HG03064 (cell line): Measurements from ENCODE around the gene ANKRD35.

Source experiments
- ATAC-seq: cut with Tn5 transposase; IDR thresholded peaks from one replicate; pipeline ENCODE4 v1.9.1; 2021; ENCODE audit warnings: low read depth; ENCODE audit not compliant: unreplicated experiment

The ANKRD35 gene

GRCh38 chr1:145898756-145899155, 13.1 kb upstream of the ANKRD35 start:
- no peak for ATAC-seq

DNA sequence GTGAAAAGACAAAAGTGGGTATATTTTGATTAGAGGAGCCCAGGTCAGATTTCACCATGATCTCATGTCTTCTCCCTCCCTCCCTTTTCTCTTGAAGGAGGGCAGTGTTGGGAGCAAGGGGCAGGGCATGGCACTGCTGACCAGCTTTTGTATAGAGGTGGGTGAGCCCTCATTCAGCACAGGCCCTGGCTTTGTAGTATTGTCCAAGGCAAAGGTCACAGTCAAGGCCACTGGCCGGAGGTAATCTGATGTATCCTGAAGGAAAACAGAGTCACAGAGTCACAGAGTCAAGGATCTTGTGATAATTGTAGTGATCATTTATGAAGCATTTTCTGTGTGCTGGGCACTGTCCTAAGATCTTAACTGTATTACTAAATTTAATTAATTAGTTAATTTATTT, 12.3 kb upstream of the ANKRD35 start:
- ATAC-seq: no peak

DNA sequence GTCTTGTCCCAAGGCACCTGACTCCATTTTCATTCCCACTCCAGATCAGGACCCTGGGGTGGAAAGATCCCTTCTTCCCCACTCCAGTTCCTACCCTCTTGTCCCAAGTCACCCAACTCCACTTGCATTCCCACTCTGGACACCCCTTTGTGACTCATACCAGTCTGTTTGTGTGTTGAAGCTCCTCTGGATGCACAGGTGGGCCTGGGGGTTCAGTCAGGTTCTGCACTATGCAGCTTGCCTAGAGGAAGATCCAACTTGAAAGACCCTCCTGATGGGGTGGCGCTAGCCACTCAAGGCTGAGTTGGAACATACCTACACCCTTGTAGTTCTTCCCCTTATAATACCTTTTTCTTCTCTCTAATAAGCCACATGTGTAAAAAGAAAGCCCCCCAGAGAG, 9.8 kb upstream of the ANKRD35 start:
- ATAC-seq: no peak

GRCh38 chr1:145893306-145894055, 7.8 kb upstream of the ANKRD35 start:
- ATAC-seq: no peak

DNA sequence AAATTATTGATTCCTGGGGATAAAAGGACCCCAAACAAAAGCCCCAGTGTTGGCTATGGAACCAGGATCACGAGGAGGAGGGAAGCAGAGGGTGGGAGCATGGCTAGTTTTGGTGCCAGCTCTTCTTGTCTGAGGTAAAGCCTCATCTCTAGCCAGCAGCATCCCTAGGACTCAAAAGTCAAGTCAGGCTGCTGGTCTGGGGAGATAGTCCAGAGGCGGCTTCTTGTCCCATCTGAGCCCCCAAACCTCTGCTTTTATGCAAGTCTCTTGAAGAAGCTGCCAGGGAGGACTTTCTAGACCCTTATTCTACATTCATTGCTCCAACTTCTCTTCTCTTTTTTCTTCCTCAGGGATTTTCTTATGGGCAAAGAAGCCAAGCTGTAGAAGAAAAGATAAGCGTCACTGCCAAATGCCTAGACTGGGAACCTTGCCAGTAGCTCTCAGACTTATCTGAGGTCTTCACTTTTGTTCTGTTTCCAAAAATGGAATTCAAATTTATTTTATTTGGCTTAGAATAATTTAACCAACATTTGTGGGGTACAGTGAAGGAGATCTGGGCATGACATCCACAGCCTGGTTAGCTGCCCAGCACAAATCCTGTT, 6.9 kb upstream of the ANKRD35 start:
- ATAC-seq: no peak

DNA sequence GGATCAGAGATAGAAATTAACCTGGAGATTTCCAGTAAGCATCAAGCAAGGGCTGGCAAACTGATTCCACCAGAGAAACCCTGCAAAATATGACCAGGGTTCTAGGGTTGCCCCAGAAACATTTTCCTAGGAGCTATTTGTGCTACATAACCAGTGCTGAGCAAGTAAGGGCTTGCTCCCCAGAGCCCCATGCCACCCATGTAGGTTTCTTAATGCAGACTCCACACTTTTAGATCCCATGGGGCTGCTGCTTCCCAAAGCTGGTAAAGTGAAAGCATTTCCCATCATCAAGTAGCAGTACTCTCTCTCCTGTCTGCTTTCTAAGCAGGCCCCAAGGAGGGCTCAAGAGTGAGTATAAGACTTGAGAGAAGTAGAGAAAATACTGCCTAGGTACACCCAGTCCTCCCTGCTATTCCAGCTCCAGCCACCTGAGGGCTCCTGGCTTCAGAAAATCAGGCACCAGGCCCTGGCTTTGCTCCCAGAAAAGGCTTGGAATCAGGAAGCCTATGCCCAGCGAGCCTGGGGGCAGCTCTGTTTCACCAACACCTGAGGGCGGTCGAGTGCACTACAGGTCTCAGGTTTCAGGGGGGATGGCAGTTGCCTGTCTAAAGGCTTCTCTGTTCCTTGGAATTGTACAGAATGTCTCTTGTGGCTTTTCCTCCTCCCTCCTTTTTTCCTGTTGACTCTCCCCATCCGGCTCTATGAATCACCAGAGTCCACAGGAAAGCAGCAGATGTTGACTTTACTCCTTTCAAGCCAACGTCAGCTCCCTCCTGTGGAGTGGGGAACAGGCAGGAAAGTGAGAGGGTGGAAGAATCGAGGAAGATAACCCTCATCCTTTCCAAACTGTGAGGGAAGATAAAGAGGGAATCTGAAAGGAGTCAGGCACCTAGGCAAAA, 6.2 kb upstream of the ANKRD35 start:
- no peak for ATAC-seq

DNA sequence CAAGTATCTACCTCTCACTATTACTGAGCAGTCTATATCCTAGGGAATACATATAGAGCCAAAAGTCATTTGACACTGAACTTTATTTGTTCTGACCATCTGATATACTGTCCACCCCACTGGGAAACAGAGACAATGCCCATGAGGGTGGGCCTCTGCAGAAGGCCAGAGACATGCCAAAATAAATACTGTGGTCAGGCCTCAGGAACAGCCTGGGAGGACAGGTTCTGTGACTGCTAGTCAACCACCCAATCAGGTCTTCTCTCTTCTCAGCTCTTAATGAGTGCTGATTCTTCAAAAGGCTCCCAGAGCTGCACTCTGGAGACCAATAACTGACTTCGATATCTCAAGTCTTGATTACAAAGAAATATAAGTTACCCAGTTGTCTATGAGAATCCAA, 5.5 kb upstream of the ANKRD35 start:
- no peak for ATAC-seq

DNA sequence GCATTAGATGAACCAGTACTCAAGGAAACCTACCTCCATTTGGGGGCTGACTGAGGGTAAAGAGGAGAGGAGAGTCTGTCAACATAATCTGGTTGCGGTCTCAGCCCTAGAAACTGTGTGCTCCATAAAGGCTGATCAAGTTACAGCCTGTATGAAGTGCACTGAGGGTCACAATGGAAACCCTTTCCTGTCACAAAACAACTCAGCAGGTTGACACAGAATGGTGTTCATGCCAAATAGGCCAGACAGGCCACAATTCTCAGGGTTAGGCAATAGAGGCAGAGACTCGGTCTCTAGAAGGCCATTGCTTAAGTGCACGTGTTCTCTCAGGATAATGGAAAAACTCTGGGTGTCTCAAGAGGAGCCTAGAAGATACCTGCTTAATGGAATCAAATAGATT, 4.1 kb upstream of the ANKRD35 start:
- ATAC-seq: no peak

- ATAC-seq: no peak
Observed at GRCh38 chr1:145887631-145888030, 2.0 kb upstream of the ANKRD35 start.

- no peak for ATAC-seq
Observed at GRCh38 chr1:145886816-145887215, 1.1 kb upstream of the ANKRD35 start.

GRCh38 chr1:145886390-145886789, 724 bp upstream of the ANKRD35 start:
- no peak for ATAC-seq

DNA sequence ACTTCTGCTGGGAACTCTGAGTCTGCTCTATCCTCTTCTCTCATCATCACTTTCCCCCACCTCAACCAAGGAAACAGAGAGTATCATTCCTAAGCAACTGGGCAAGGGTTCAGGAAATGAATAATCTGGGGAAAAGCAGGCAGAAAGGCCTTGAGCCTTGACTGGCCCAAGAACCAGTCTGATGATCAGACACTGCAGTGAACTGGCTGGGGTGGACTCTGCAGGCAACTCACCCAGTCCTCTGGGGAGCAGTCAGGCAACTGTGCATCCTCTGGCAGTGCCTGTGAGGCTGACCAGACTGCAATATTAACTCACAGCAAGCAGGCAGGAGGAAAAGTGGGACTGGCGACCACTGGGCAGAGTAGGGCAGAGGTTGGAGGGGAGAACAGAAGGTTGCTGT, 991 bp downstream of the ANKRD35 start:
- ATAC-seq: no peak

GRCh38 chr1:145879775-145880174, 5.9 kb downstream of the ANKRD35 start:
- no peak for ATAC-seq

GRCh38 chr1:145878724-145879123, 6.9 kb downstream of the ANKRD35 start:
- ATAC-seq: no peak

- ATAC-seq: no peak
Observed at GRCh38 chr1:145877923-145878486, 7.7 kb downstream of the ANKRD35 start.

DNA sequence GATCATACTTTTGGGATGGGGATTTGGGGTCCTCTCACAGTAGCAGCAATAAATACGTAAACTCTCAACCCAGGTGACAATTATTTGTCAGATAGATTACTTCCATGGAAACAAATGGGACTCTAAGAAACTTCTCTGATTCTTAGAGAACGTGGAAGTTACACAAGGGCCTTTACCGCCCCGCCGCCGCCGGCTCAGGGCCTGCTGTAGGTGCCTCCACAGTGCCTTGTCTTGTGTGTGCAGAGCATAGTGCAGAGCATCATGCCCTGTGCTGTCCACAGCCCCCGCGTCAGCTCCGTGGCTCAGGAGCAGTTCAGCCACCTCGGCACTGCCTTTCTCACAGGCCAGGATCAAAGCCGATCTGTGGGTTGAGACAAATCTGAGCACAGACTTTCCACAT, 11.0 kb downstream of the ANKRD35 start:
- no peak for ATAC-seq

DNA sequence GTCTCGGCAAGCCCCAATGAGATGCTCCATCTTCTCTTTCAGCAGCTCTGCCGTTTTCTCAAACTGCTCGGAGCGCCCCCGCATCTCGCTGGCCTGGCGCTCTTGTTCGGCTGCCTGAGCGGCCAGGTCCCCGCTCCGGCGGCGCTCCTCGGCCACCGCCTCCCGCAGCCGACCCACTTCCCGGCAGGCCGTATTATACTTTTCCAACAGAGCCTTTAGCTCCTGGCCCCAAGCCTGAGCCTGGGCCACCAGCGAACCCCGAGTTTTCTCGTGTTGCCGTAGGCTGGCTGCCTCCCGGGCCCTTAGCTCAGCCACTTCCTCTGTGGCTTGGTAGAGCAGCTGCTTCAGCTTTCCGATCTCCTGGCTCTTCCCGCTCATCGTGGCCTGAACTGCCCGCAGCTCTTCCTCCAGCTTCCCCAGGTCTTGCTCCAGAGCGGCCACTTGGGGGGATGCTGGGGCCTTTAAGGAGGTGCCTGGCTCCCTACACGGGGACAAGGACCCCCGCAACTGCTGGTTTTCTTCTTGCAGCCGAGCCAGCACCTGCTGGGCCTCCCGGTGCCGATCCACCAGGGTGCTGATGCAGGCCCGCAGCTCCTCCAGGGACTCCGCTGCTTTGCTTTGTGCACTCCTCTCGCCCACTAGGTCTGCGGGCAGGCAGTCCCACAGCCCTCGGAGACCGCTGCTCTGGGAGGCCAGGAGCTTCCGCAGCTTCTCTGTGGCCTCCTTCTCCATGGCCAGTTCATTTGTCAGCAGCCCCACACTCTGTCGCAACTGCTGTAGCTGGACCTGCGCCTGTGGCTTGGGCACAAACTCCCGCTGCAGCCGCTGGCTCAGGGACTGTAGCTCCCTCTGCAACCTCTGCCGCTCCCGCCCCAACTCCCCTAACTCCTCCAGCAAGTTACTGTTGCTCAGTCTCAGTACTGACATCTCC, 13.4 kb downstream of the ANKRD35 start:
- ATAC-seq: no peak

- ATAC-seq: no peak
Observed at GRCh38 chr1:145868232-145868631, 17.4 kb downstream of the ANKRD35 start.

DNA sequence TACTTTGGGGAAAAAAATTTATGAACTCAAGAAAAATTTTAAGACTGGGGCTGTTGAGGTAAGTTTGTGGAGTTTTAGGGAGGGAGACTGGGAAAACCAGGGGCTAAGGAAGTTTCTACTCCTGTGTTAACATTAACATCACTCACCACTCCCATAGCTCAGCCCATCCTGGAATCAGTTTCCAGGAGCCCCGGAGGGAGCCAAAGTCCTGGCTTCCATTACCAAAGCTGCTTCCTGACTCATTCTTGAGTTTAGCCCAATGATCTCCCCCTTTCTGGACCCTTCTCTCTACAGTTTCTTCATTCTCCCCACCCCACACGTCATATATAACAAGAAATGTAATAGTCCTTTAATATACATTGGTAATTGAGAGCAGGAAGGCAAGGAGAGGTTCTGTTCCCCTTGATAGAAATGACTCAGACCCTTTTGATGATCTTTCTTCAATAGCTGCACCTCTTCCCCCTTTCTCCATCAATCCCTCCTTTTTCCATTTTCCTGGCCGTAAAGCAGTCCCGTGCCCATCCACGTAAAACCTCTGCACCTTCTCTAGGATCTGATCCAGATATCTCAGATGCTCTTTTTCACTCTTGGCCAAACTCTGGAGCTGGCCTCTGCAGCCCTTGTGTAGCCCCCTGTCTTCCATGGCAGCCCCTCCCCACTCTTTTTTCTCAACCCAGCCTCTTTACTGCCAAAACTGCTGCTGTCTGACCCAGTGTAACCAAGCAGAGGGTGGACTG, 22.2 kb downstream of the ANKRD35 start:
- ATAC-seq: no peak
